Keratinocyte (primary cell): ENCODE data around the gene C16orf95.

Experiments used
- EZH2 ChIP-seq: IDR thresholded peaks from one replicate; pipeline ENCODE4 v1.6.1; 2012; ENCODE audit warnings: inconsistent platforms, mild to moderate bottlenecking, low read length, moderate library complexity
- TF ChIP-seq, protein P1 (sequence below), 3 experiments: IDR thresholded peaks in 1 of 3; conservative IDR thresholded peaks in 1 of 3; optimal IDR thresholded peaks in 1 of 3; 2 replicates in 2 of 3; 3 replicates in 1 of 3; pipeline versions ENCODE3 to v1.5.1; 2011; ENCODE audit warnings: low read length in 3 of 3, mild to moderate bottlenecking in 3 of 3, moderate library complexity in 2 of 3, control low read depth in 1 of 3, inconsistent platforms in 1 of 3; ENCODE audit not compliant: insufficient read depth in 2 of 3; ENCODE audit errors: extremely low read depth in 1 of 3

DNA sequence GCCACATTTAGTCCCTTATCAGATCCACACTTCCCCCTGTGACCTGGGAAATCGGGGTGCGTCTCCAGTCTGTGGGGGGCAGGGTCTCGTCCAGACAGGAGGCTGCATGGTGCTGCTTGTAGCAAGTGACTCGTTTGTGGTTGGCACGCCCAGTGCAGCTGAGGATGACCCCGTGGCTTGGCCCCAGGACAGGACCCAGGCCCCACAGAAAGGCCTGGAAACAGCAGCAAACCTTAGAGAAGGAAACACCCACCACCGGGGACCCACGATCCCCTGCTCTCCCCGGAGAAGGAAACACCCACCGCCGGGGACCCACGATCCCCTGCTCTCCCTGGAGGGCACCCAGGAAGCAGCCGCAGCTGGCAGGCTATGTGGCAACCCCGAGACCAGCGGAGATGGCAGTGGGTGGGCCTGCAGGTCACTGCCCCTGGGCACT lies 8.2 kb upstream of the C16orf95 start:
- TF ChIP-seq, protein P1, sequence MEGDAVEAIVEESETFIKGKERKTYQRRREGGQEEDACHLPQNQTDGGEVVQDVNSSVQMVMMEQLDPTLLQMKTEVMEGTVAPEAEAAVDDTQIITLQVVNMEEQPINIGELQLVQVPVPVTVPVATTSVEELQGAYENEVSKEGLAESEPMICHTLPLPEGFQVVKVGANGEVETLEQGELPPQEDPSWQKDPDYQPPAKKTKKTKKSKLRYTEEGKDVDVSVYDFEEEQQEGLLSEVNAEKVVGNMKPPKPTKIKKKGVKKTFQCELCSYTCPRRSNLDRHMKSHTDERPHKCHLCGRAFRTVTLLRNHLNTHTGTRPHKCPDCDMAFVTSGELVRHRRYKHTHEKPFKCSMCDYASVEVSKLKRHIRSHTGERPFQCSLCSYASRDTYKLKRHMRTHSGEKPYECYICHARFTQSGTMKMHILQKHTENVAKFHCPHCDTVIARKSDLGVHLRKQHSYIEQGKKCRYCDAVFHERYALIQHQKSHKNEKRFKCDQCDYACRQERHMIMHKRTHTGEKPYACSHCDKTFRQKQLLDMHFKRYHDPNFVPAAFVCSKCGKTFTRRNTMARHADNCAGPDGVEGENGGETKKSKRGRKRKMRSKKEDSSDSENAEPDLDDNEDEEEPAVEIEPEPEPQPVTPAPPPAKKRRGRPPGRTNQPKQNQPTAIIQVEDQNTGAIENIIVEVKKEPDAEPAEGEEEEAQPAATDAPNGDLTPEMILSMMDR (optimal IDR thresholded peaks at IDR 0.05 in 1 of 3, IDR thresholded peaks at IDR 0.05 in 1 of 3, conservative IDR thresholded peaks at IDR 0.05 in 1 of 3; ENCODE audit: extremely low read depth in 1 of 3, insufficient read depth in 2 of 3, low read length in 3 of 3): no peak
- TF ChIP-seq EZH2: no peak
